Stomach (tissue), 9 donors: ENCODE results near the gene TOM1L1. TPM values are rescaled to one million over a fixed set of nuclear protein-coding genes. Genes with fewer than 3 reads are reported as not detected.

Experiments used
- DNase-seq, 2 donors: peaks; one replicate each; pipeline versions ENCODE4 v3.0.0 to v3.0.0-alpha.2; 2013 to 2019
- H3K27ac ChIP-seq, 5 donors: fragments of 200-600 bp in 4 of 5; sonication (generic) in 4 of 5; one replicate each; pipeline ENCODE4 v1.5.1; 2013 to 2019; ENCODE audit warnings: mild to moderate bottlenecking in 1 of 5, moderate library complexity in 1 of 5
- H3K27me3 ChIP-seq, 3 donors: fragments of 200-600 bp; sonication (generic); one replicate each; pipeline ENCODE4 v1.5.1; 2017 to 2019; ENCODE audit warnings: mixed run types in 1 of 3
- H3K36me3 ChIP-seq, 4 donors: fragments of 200-600 bp; sonication (generic); 1 replicate in 3 of 4; 2 replicates in 1 of 4; pipeline ENCODE4 v1.5.1; 2016 to 2019
- H3K4me1 ChIP-seq, 4 donors: fragments of 200-600 bp; sonication (generic); one replicate each; pipeline ENCODE4 v1.5.1; 2016 to 2019
- H3K4me3 ChIP-seq, 4 donors: fragments of 200-600 bp; sonication (generic) in 3 of 4; one replicate each; pipeline ENCODE4 v1.5.1; 2016 to 2019; ENCODE audit warnings: mild to moderate bottlenecking in 1 of 4
- H3K9me3 ChIP-seq, 4 donors: fragments of 200-600 bp; sonication (generic); one replicate each; pipeline ENCODE4 v1.5.1; 2016 to 2019
- CTCF ChIP-seq, 7 experiments: fragments of 450-650 bp in 4 of 7; fragments of 200-600 bp in 3 of 7; sonication (generic) in 3 of 7; IDR thresholded peaks; one replicate each; pipeline ENCODE4 v1.5.1; 2016 to 2019; ENCODE audit warnings: antibody characterized with exemption in 7 of 7, control low read depth in 2 of 7, mild to moderate bottlenecking in 1 of 7
- EP300 ChIP-seq: sonication (generic); formaldehyde crosslinking; IDR thresholded peaks from one replicate; pipeline ENCODE4 v1.6.1; 2017; ENCODE audit warnings: antibody characterized with exemption
- POLR2A ChIP-seq, 4 donors: fragments of 450-650 bp; IDR thresholded peaks; one replicate each; pipeline ENCODE4 v1.6.1; 2016; ENCODE audit warnings: antibody characterized with exemption in 4 of 4, control low read depth in 2 of 4, mild to moderate bottlenecking in 1 of 4, moderate library complexity in 1 of 4
- POLR2AphosphoS5 ChIP-seq, 3 donors: sonication (generic); formaldehyde crosslinking; IDR thresholded peaks; one replicate each; pipeline ENCODE4 v1.6.1; 2016; ENCODE audit warnings: antibody characterized with exemption in 3 of 3
- WGBS, 5 donors: extraction: QIAGEN DNeasy Blood & Tissue Kit in 3 of 5; methylation state at CpG; one replicate each; pipeline versions ENCODE4 v1.1.5 to v1.1.7; 2013 to 2018; 5-methylcytosine and 5-hydroxymethylcytosine counted together
- intact Hi-C: fragments of 100-400 bp; cut with DNase I; formaldehyde crosslinking; loops from one replicate; pipeline ENCODE4 v1.15.1; 2023; ENCODE audit warnings: low total_unique reads
- polyA plus RNA-seq, 3 donors: library from polyadenylated mRNA; stranded (reverse); fragments of 200-250 nt; gene quantifications; one replicate each; pipeline ENCODE4 v1.2.3, GENCODE V29; 2013
- total RNA-seq, 5 donors: library from RNA; depleted of rRNA; stranded (reverse); fragments of >200 nt; gene quantifications; one replicate each; pipeline versions ENCODE4 v1.1.0 to v1.2.3, GENCODE V29; 2014 to 2016
- donor health status: healthy with polysubstance abuse.
- donor health status: Bipolar disorder and iron deficiency.
- donor health status: healthy.

Gene TOM1L1
- total and polyA plus RNA-seq, 8 donors, result 19.4 to 134 (median 47.6) TPM

GRCh38 chr17:54898576-54898975 is 2.1 kb upstream of the TOM1L1 start:
- no peak for TF ChIP-seq POLR2AphosphoS5 (IDR thresholded peaks at IDR 0.05)
- no peak for TF ChIP-seq EP300
- no peak for TF ChIP-seq POLR2A (IDR thresholded peaks at IDR 0.05)
- no peak for TF ChIP-seq CTCF (IDR thresholded peaks at IDR 0.05)
- WGBS, 5 donors, result 54 to 68% (median 64%) methylated on average over 3 of the region's 3 CpGs
- DNase-seq, result no peak
- H3K9me3 ChIP-seq, result no peaks in the 10 kb centered on the region
- no peak overlapping the region for H3K27ac ChIP-seq
- H3K4me3 ChIP-seq, result no peak overlapping the region
- intact Hi-C loops, result no loop called here
- peaks cover 8 to 13% (median 12%) of the 10 kb centered on the region in 4 donors for H3K4me1 ChIP-seq
- H3K27me3 ChIP-seq, result peaks cover 0 to 10% (median 5%) of the 10 kb centered on the region in 3 donors
- H3K36me3 ChIP-seq, result no peaks in the 10 kb centered on the region

GRCh38 chr17:54899201-54899600 is 1.5 kb upstream of the TOM1L1 start:
- WGBS, 5 donors, result 79 to 88% (median 81%) methylated on average over 3 of the region's 3 CpGs
- no peaks in the 10 kb centered on the region for H3K36me3 ChIP-seq
- no peak overlapping the region for H3K27ac ChIP-seq
- intact Hi-C loops, result no loop called here
- TF ChIP-seq POLR2AphosphoS5 (IDR thresholded peaks at IDR 0.05) (no peak), POLR2A (IDR thresholded peaks at IDR 0.05) (no peak), CTCF (IDR thresholded peaks at IDR 0.05) (no peak), EP300 (no peak)
- DNase-seq, result no peak
- H3K4me1 ChIP-seq, result peaks cover 8 to 18% (median 12%) of the 10 kb centered on the region in 4 donors
- no peaks in the 10 kb centered on the region for H3K9me3 ChIP-seq
- no peak overlapping the region for H3K4me3 ChIP-seq
- H3K27me3 ChIP-seq, result peaks cover 0 to 10% (median 5%) of the 10 kb centered on the region in 3 donors

- peak in 1 of 2 donors; percentile 39 for DNase-seq
- peak overlapping the region in 1 of 5 donors; percentile 88 for H3K27ac ChIP-seq
- WGBS, 5 donors, result 4 to 14% (median 7%) methylated on average over 18 of the region's 18 CpGs
- peak overlapping the region in 2 of 4 donors; percentile 46 to 55 for H3K4me3 ChIP-seq
- TF ChIP-seq EP300 (no peak), POLR2AphosphoS5 (IDR thresholded peaks at IDR 0.05) (no peak), CTCF (IDR thresholded peaks at IDR 0.05) (no peak), POLR2A (IDR thresholded peaks at IDR 0.05) (no peak)
- intact Hi-C loops, result no loop called here
- peaks cover 0 to 10% (median 5%) of the 10 kb centered on the region in 3 donors for H3K27me3 ChIP-seq
- H3K36me3 ChIP-seq, result no peaks in the 10 kb centered on the region
- H3K4me1 ChIP-seq, result peaks cover 8 to 18% (median 12%) of the 10 kb centered on the region in 4 donors
- H3K9me3 ChIP-seq, result no peaks in the 10 kb centered on the region
These were observed 763 bp upstream of the TOM1L1 start for GRCh38 chr17:54899721-54900456.

- H3K27me3 ChIP-seq, result peaks cover 0 to 10% (median 5%) of the 10 kb centered on the region in 3 donors
- H3K4me1 ChIP-seq, result peaks cover 12 to 18% (median 15%) of the 10 kb centered on the region in 4 donors
- WGBS, 5 donors, result 25 to 44% (median 25%) methylated on average over 9 of the region's 9 CpGs
- no peaks in the 10 kb centered on the region for H3K36me3 ChIP-seq
- H3K27ac ChIP-seq, result peak overlapping the region in 1 of 5 donors; percentile 88
- intact Hi-C loops, result no loop called here
- peak overlapping the region in 2 of 4 donors; percentile 46 to 55 for H3K4me3 ChIP-seq
- peak in 1 of 3 donors; percentile 35 for TF ChIP-seq POLR2AphosphoS5 (IDR thresholded peaks at IDR 0.05)
- no peak for TF ChIP-seq POLR2A (IDR thresholded peaks at IDR 0.05)
- H3K9me3 ChIP-seq, result no peaks in the 10 kb centered on the region
- peak in 1 of 2 donors; percentile 63 for DNase-seq
These were observed 674 bp downstream of the TOM1L1 start for GRCh38 chr17:54901230-54901822.
